Anterior cingulate cortex (tissue), 58 donors: ENCODE measurements around the gene TBL1XR1.

Source experiments
- DNase-seq, 58 donors: peaks; one replicate each; lab custom pipeline; 2025; lab: John Stamatoyannopoulos, UW

TBL1XR1 gene

GRCh38 chr3:177197041-177197726 is at the start of gene TBL1XR1:
TBL1XR1 (minus strand) TSS chr3:177197482; CDS start chr3:177064977, 132,505 bp downstream.
- peak; percentile 17 to 93 (median 88) for DNase-seq

- no peak for DNase-seq
These were observed 48.0 kb upstream of the TBL1XR1 start for GRCh38 chr3:177245250-177245649.

GRCh38 chr3:177244606-177245005 is 47.3 kb upstream of the TBL1XR1 start:
- DNase-seq = no peak

GRCh38 chr3:177238686-177239216 is 41.5 kb upstream of the TBL1XR1 start:
- no peak for DNase-seq

GRCh38 chr3:177237206-177237605 is 39.9 kb upstream of the TBL1XR1 start:
- DNase-seq = no peak

GRCh38 chr3:177236704-177237103 is 39.4 kb upstream of the TBL1XR1 start:
- DNase-seq = no peak

- no peak for DNase-seq
These were observed 36.8 kb upstream of the TBL1XR1 start for GRCh38 chr3:177234121-177234520.

- no peak for DNase-seq
These were observed 34.0 kb upstream of the TBL1XR1 start for GRCh38 chr3:177231242-177231641.

GRCh38 chr3:177230641-177231040 is 33.4 kb upstream of the TBL1XR1 start:
- no peak for DNase-seq

- no peak for DNase-seq
These were observed 32.5 kb upstream of the TBL1XR1 start for GRCh38 chr3:177229791-177230190.

GRCh38 chr3:177228601-177229190 is 31.4 kb upstream of the TBL1XR1 start:
- no peak for DNase-seq

GRCh38 chr3:177224414-177224813 is 27.1 kb upstream of the TBL1XR1 start:
- DNase-seq = no peak

- no peak for DNase-seq
These were observed 24.5 kb upstream of the TBL1XR1 start for GRCh38 chr3:177221744-177222143.

GRCh38 chr3:177220136-177220974 is 23.1 kb upstream of the TBL1XR1 start:
- no peak for DNase-seq

GRCh38 chr3:177213801-177214535 is 16.7 kb upstream of the TBL1XR1 start:
- no peak for DNase-seq

GRCh38 chr3:177212756-177213155 is 15.5 kb upstream of the TBL1XR1 start:
- DNase-seq = no peak

GRCh38 chr3:177212278-177212610 is 15.0 kb upstream of the TBL1XR1 start:
- no peak for DNase-seq

GRCh38 chr3:177211503-177212277 is 14.4 kb upstream of the TBL1XR1 start:
- DNase-seq = no peak

- DNase-seq = no peak
These were observed 13.6 kb upstream of the TBL1XR1 start for GRCh38 chr3:177210744-177211502.
